OCI-LY1 (cell line): ENCODE results near the gene TSPAN1.

Experiments
- H2AFZ ChIP-seq: fragments of 200-600 bp; sonication (generic), shearing (Covaris generic); 2 replicates; pipeline ENCODE4 v1.6.0; 2014; ENCODE audit warnings: antibody characterized with exemption, mild to moderate bottlenecking, low read length
- H3F3A ChIP-seq: fragments of 200-600 bp; sonication (generic), shearing (Covaris generic); 2 replicates; pipeline ENCODE4 v1.6.0; 2014; ENCODE audit warnings: mild to moderate bottlenecking, antibody characterized with exemption, low read length, moderate library complexity; ENCODE audit not compliant: insufficient read depth
- H3K27ac ChIP-seq: fragments of 200-600 bp; sonication (generic); 2 replicates; pipeline ENCODE4 v1.5.1; 2014; ENCODE audit warnings: low read length, mixed run types, mild to moderate bottlenecking, low read depth; ENCODE audit not compliant: poor library complexity, severe bottlenecking
- H3K27me3 ChIP-seq: fragments of 200-600 bp; sonication (generic); 2 replicates; pipeline ENCODE4 v1.6.0; 2014; ENCODE audit warnings: antibody characterized with exemption, mild to moderate bottlenecking, low read length, moderate library complexity; ENCODE audit not compliant: insufficient read depth
- H3K36me3 ChIP-seq: fragments of 200-600 bp; sonication (generic); 2 replicates; pipeline ENCODE4 v1.6.1; 2014; ENCODE audit warnings: mild to moderate bottlenecking, antibody characterized with exemption, low read length, moderate library complexity, mixed read lengths; ENCODE audit not compliant: insufficient read depth
- H3K4me1 ChIP-seq: fragments of 200-600 bp; sonication (generic); 2 replicates; pipeline ENCODE4 v1.5.1; 2014; ENCODE audit warnings: mild to moderate bottlenecking, low read length, moderate library complexity; ENCODE audit not compliant: insufficient read depth, severe bottlenecking
- H3K4me2 ChIP-seq: fragments of 200-600 bp; sonication (generic), shearing (Covaris generic); 2 replicates; pipeline ENCODE4 v1.6.1; 2014; ENCODE audit warnings: low read length
- H3K4me3 ChIP-seq: fragments of 200-600 bp; sonication (generic); 2 replicates; pipeline ENCODE4 v1.5.1; 2014; ENCODE audit warnings: low read length, low read depth, mild to moderate bottlenecking, mixed read lengths; ENCODE audit not compliant: poor library complexity, severe bottlenecking
- H3K79me2 ChIP-seq: fragments of 200-600 bp; shearing (Covaris generic); 2 replicates; pipeline ENCODE4 v1.6.1; 2016; ENCODE audit warnings: mixed run types, low read length, mixed read lengths; ENCODE audit not compliant: insufficient read depth
- H3K9ac ChIP-seq: fragments of 200-600 bp; sonication (generic), shearing (Covaris generic); 2 replicates; pipeline ENCODE4 v1.6.1; 2014; ENCODE audit warnings: mild to moderate bottlenecking, low read length, mixed read lengths
- H3K9me2 ChIP-seq: fragments of 200-600 bp; sonication (generic), shearing (Covaris generic); 2 replicates; pipeline ENCODE4 v1.6.1; 2014; ENCODE audit warnings: low read depth, mild to moderate bottlenecking, low read length, mixed read lengths
- H3K9me3 ChIP-seq: fragments of 200-600 bp; shearing (Covaris generic); 2 replicates; pipeline ENCODE4 v1.6.1; 2014; ENCODE audit warnings: low read length, mixed read lengths
- H4K20me1 ChIP-seq: fragments of 200-600 bp; sonication (generic), shearing (Covaris generic); 2 replicates; pipeline ENCODE4 v1.6.0; 2016; ENCODE audit warnings: mild to moderate bottlenecking, low read length; ENCODE audit not compliant: insufficient read depth
- CTCF ChIP-seq: fragments of 200-600 bp; sonication (generic), shearing (Covaris generic); IDR thresholded peaks from 2 replicates; pipeline ENCODE4 v1.5.1; 2017; ENCODE audit warnings: mild to moderate bottlenecking, antibody characterized with exemption, low read length, moderate library complexity, mixed read lengths
- EZH2 ChIP-seq: fragments of 200-600 bp; sonication (generic), shearing (Covaris generic); IDR thresholded peaks from 2 replicates; pipeline ENCODE4 v1.8.0; 2017; ENCODE audit warnings: borderline replicate concordance, mixed run types, mild to moderate bottlenecking, antibody characterized with exemption, low read length, moderate library complexity, mixed read lengths

The TSPAN1 gene

GRCh38 chr1:46158312-46159281 is 16.3 kb upstream of the TSPAN1 start:
- peaks cover 4% of the 10 kb centered on the region; the same call in 1 of the 2 replicates for H3K27me3 ChIP-seq
- no peak for TF ChIP-seq EZH2
- TF ChIP-seq CTCF, result no peak
- H3K79me2 ChIP-seq, result no peaks in the 10 kb centered on the region
- H3K4me2 ChIP-seq, result no peak overlapping the region
- no peaks in the 10 kb centered on the region for H4K20me1 ChIP-seq
- no peaks in the 10 kb centered on the region for H3K9me3 ChIP-seq
- no peaks in the 10 kb centered on the region for H3K36me3 ChIP-seq
- H3K9me2 ChIP-seq, result no peaks in the 10 kb centered on the region
- H3K4me1 ChIP-seq, result no peaks in the 10 kb centered on the region
- no peak overlapping the region for H3K9ac ChIP-seq
- no peak overlapping the region for H3K27ac ChIP-seq
- no peaks in the 10 kb centered on the region for H3F3A ChIP-seq
- no peak overlapping the region for H3K4me3 ChIP-seq
- no peak overlapping the region for H2AFZ ChIP-seq

GRCh38 chr1:46159516-46159915 is 15.4 kb upstream of the TSPAN1 start:
- Histone ChIP-seq H3K9me3 (no peaks in the 10 kb centered on the region), H3F3A (no peaks in the 10 kb centered on the region), H3K27ac (no peak overlapping the region), H3K4me2 (no peak overlapping the region), H3K4me3 (no peak overlapping the region), H3K79me2 (no peaks in the 10 kb centered on the region), H3K27me3 (peaks cover 4% of the 10 kb centered on the region; the same call in 1 of the 2 replicates), H3K36me3 (no peaks in the 10 kb centered on the region), H4K20me1 (no peaks in the 10 kb centered on the region), H2AFZ (no peak overlapping the region), H3K9me2 (no peaks in the 10 kb centered on the region), H3K9ac (no peak overlapping the region), H3K4me1 (no peaks in the 10 kb centered on the region)
- TF ChIP-seq EZH2, result no peak
- no peak for TF ChIP-seq CTCF

GRCh38 chr1:46160212-46160611 is 14.7 kb upstream of the TSPAN1 start:
- H3K79me2 ChIP-seq, result no peaks in the 10 kb centered on the region
- H3K36me3 ChIP-seq, result no peaks in the 10 kb centered on the region
- H3K4me3 ChIP-seq, result no peak overlapping the region
- no peak overlapping the region for H3K4me2 ChIP-seq
- no peaks in the 10 kb centered on the region for H3F3A ChIP-seq
- no peak for TF ChIP-seq EZH2
- no peak for TF ChIP-seq CTCF
- no peak overlapping the region for H2AFZ ChIP-seq
- H4K20me1 ChIP-seq, result no peaks in the 10 kb centered on the region
- H3K9ac ChIP-seq, result no peak overlapping the region
- H3K27me3 ChIP-seq, result peaks cover 4% of the 10 kb centered on the region; the same call in 1 of the 2 replicates
- no peak overlapping the region for H3K27ac ChIP-seq
- H3K9me3 ChIP-seq, result no peaks in the 10 kb centered on the region
- no peaks in the 10 kb centered on the region for H3K4me1 ChIP-seq
- H3K9me2 ChIP-seq, result no peaks in the 10 kb centered on the region
